Nephron progenitor cell (in vitro differentiated cells): ENCODE data around the gene MSTN.

Experiments
- DNase-seq: peaks from one replicate; pipeline ENCODE4 v3.0.0; 2021
- H3K27ac Mint-ChIP-seq: 2 replicates; pipeline ENCODE4 v1.8.0; 2021; ENCODE audit warnings: mild to moderate bottlenecking, moderate library complexity, mixed read lengths
- H3K27me3 Mint-ChIP-seq: 2 replicates; pipeline ENCODE4 v1.8.0; 2021; ENCODE audit warnings: mild to moderate bottlenecking, low read depth, mixed read lengths; ENCODE audit not compliant: poor library complexity
- H3K36me3 Mint-ChIP-seq: 2 replicates; pipeline ENCODE4 v1.8.0; 2021; ENCODE audit warnings: low read depth, mixed read lengths
- H3K4me1 Mint-ChIP-seq: 2 replicates; pipeline ENCODE4 v1.8.0; 2021; ENCODE audit warnings: mixed read lengths
- H3K4me3 Mint-ChIP-seq: 2 replicates; pipeline ENCODE4 v1.8.0; 2021; ENCODE audit warnings: mild to moderate bottlenecking, moderate library complexity, mixed read lengths
- H3K9me3 Mint-ChIP-seq: 2 replicates; pipeline ENCODE4 v1.8.0; 2021; ENCODE audit warnings: mild to moderate bottlenecking, moderate library complexity, mixed read lengths
- TF ChIP-seq, protein P1 (sequence below): fragments of 200-600 bp; sonication (generic); IDR thresholded peaks from 2 replicates; pipeline ENCODE4 v1.5.0; 2021; ENCODE audit warnings: antibody characterized with exemption

Gene MSTN

DNA sequence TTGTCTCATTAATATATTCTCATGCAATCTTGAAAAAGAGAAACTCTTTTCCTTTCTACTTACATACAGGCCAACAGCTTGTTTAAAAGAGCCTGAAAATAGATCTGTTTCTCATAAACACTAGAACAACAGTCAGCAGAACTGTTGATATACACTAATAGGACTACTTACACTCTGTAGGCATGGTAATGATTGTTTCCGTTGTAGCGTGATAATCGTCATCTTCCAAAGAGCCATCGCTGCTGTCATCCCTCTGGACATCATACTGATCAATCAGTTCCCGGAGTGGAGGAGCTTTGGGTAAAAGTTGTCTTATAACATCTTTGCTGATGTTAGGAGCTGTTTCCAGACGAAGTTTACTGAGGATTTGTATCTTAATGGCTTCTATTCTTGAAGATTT is 476 bp downstream of the MSTN start:
- H3K9me3 Mint-ChIP-seq: no peaks in the 10 kb centered on the region
- H3K4me3 Mint-ChIP-seq: no peak overlapping the region
- H3K4me1 Mint-ChIP-seq: peaks cover 5% of the 10 kb centered on the region
- H3K36me3 Mint-ChIP-seq: no peaks in the 10 kb centered on the region
- H3K27ac Mint-ChIP-seq: no peak overlapping the region
- peaks cover 4% of the 10 kb centered on the region for H3K27me3 Mint-ChIP-seq
- no peak for DNase-seq
- TF ChIP-seq, protein P1, sequence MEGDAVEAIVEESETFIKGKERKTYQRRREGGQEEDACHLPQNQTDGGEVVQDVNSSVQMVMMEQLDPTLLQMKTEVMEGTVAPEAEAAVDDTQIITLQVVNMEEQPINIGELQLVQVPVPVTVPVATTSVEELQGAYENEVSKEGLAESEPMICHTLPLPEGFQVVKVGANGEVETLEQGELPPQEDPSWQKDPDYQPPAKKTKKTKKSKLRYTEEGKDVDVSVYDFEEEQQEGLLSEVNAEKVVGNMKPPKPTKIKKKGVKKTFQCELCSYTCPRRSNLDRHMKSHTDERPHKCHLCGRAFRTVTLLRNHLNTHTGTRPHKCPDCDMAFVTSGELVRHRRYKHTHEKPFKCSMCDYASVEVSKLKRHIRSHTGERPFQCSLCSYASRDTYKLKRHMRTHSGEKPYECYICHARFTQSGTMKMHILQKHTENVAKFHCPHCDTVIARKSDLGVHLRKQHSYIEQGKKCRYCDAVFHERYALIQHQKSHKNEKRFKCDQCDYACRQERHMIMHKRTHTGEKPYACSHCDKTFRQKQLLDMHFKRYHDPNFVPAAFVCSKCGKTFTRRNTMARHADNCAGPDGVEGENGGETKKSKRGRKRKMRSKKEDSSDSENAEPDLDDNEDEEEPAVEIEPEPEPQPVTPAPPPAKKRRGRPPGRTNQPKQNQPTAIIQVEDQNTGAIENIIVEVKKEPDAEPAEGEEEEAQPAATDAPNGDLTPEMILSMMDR: no peak

DNA sequence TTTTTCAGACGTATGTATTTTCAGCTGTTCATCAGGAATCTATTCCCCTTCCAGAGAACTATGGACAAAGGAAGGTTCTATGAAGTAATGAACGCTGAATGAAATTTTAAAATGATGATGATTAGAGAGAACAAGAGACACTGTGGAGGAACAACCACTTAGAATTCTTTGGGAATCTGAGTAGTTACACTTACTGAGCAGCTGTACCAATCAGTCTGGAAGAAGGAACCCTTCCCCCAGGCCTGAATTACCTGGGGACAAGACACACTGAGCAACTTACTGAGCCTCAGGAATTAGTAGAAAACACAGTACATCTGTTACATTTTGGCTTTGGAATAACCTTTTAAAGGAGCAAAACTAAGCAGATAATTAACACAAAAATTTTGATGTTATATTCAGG is 1.9 kb downstream of the MSTN start:
- H3K4me3 Mint-ChIP-seq: no peak overlapping the region
- TF ChIP-seq, protein P1: no peak
- no peaks in the 10 kb centered on the region for H3K36me3 Mint-ChIP-seq
- peaks cover 4% of the 10 kb centered on the region for H3K27me3 Mint-ChIP-seq
- no peak overlapping the region for H3K27ac Mint-ChIP-seq
- peaks cover 5% of the 10 kb centered on the region for H3K4me1 Mint-ChIP-seq
- no peaks in the 10 kb centered on the region for H3K9me3 Mint-ChIP-seq
- DNase-seq: no peak

DNA sequence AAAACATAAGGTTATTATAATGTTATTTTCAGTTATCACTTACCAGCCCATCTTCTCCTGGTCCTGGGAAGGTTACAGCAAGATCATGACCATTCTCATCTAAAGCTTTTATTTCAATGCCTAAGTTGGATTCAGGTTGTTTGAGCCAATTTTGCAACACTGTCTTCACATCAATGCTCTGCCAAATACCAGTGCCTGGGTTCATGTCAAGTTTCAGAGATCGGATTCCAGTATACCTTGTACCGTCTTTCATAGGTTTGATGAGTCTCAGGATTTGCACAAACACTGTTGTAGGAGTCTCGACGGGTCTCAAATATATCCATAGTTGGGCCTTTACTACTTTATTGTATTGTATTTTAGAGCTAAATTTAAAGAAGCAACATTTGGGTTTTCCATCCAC is 2.5 kb downstream of the MSTN start:
- Mint-ChIP-seq H3K27me3 (peaks cover 4% of the 10 kb centered on the region), H3K4me1 (peaks cover 5% of the 10 kb centered on the region), H3K4me3 (no peak overlapping the region), H3K36me3 (no peaks in the 10 kb centered on the region), H3K27ac (no peak overlapping the region), H3K9me3 (no peaks in the 10 kb centered on the region)
- no peak for DNase-seq
- TF ChIP-seq, protein P1: no peak

DNA sequence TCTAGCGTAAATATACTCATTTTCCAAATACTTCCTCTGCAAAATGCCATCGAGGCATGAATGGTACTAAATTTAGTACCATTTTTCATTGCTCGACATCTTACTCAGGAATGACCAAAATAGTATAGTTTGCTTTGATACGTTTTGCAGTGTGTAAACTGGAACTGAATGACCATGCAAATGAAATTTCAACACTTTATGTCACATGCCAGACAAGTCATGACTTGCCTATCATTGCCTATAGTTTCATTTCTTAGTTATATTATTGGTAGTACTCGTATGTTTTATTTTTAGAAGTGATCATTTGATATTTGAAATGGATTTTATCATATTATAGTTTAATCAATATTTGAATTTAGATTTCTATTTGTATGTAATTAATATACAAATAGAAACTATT is 9.1 kb downstream of the MSTN start:
- DNase-seq: no peak
- no peak overlapping the region for H3K27ac Mint-ChIP-seq
- H3K36me3 Mint-ChIP-seq: no peaks in the 10 kb centered on the region
- no peaks in the 10 kb centered on the region for H3K27me3 Mint-ChIP-seq
- TF ChIP-seq, protein P1: no peak
- no peaks in the 10 kb centered on the region for H3K9me3 Mint-ChIP-seq
- H3K4me3 Mint-ChIP-seq: no peak overlapping the region
- H3K4me1 Mint-ChIP-seq: no peaks in the 10 kb centered on the region

DNA sequence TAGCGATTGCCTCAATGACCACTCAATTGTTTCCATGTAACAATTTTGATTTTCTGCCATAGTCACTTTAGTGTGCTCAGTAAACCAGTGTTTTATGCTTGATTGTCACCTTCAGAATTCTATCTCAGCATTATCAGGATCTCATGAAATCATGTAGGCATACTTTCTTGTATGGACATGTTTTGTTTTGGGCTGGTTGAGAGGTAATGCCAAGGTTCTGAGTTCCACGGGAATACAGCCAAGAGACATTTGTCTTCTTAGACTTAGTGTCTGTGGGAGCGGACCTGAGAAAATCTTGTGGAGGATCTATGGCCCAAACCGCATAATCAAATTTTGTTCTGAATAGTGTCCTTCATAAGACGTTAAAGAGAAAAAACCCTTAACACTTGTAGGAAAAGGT is 10.2 kb downstream of the MSTN start:
- Mint-ChIP-seq H3K4me3 (no peak overlapping the region), H3K9me3 (no peaks in the 10 kb centered on the region), H3K27ac (no peak overlapping the region), H3K36me3 (no peaks in the 10 kb centered on the region), H3K4me1 (no peaks in the 10 kb centered on the region), H3K27me3 (no peaks in the 10 kb centered on the region)
- TF ChIP-seq, protein P1: no peak
- no peak for DNase-seq

DNA sequence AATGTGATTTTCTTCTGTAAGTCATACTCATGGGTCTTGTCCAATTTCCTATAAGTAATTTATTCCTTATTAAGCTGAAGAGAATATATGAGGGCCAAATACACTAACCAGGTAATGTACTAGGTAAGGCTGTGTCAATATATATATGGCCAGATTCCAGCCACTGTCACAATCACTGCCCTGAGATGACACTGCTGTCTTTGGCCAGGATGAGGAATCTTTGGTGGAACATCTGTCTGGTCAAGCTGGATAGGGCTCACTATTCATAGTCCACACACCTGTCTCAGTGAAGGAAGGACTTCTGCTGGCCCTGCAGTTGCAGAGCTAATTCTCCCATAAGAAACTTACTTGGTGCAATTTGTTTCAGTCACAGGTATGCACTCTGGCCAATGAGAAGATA is 11.3 kb downstream of the MSTN start:
- TF ChIP-seq, protein P1: no peak
- Mint-ChIP-seq H3K9me3 (no peaks in the 10 kb centered on the region), H3K27ac (no peak overlapping the region), H3K4me1 (no peaks in the 10 kb centered on the region), H3K4me3 (no peak overlapping the region), H3K36me3 (no peaks in the 10 kb centered on the region), H3K27me3 (no peaks in the 10 kb centered on the region)
- no peak for DNase-seq
